Fibroblast of the aortic adventitia (primary cell): Measurements from ENCODE around the gene PRKAG2. TPM values are rescaled to one million over a fixed set of nuclear protein-coding genes. Genes with fewer than 3 reads are reported as not detected.

Experiments used
- DNase-seq: peaks from one replicate; pipeline ENCODE4 v3.0.0-alpha.2; 2010; ENCODE audit warnings: low read depth
- H3K4me3 ChIP-seq: 2 replicates; pipeline ENCODE4 v1.5.1; 2011; ENCODE audit warnings: low read depth, mild to moderate bottlenecking, control low read depth, low read length, moderate library complexity
- total RNA-seq: library from RNA; depleted of rRNA; stranded (reverse); fragments of >200 nt; gene quantifications from 2 replicates; pipeline ENCODE4 v1.2.3, GENCODE V29; 2012; ENCODE audit warnings: low replicate concordance
- TF ChIP-seq, protein P1 (sequence below): IDR thresholded peaks from 2 replicates; pipeline ENCODE4 v1.5.1; 2011; ENCODE audit warnings: mild to moderate bottlenecking, low read length, control low read depth, inconsistent platforms; ENCODE audit not compliant: insufficient read depth

The PRKAG2 gene
- total RNA-seq, 1 donor, result 10.0 TPM

DNA sequence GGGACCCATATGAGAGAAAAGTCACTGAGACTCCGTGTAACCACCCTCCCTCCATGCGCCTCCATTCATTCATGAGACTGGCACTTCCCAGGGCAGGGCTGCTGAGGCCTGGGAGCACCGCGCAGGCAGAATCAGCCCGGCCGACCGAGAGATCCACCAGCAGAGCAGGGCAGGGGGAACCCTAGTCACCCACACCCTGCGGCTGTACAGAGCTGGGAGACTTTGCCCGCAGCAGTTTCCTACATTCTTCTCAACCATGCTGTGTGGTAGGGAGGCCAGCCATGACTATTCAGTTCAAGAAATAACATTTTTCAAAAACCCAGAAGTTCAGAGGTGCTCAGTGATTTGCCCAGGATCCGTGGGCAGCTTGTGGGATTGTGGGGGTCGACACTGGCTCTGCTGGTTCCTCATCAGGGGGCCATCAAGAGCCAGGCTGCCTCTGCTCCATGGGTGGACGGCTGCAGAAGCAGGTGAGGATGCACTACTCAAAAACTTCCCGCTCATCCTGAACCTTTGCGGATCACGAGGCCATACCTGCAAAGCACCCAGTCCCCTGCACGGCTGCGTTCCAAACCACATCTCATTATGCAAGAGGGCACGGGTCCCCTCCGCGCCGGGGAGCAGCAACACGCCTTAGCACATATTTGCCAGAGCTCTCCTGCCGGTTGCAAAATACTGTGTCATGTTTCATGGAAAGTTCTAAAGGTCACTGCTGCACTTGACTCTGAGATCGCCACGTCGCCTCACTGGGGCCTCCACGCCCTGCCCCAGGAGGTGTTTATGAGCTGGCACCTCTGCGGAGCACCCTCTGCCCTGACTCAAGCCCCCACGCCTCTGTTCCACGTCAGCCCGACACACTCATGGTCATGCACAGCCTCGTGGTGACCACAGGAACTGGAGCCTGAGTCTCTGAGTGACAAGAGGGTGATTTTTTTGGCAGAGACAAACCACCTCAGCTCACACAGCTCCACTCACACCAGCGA is 132.0 kb downstream of the PRKAG2 start:
- TF ChIP-seq, protein P1, sequence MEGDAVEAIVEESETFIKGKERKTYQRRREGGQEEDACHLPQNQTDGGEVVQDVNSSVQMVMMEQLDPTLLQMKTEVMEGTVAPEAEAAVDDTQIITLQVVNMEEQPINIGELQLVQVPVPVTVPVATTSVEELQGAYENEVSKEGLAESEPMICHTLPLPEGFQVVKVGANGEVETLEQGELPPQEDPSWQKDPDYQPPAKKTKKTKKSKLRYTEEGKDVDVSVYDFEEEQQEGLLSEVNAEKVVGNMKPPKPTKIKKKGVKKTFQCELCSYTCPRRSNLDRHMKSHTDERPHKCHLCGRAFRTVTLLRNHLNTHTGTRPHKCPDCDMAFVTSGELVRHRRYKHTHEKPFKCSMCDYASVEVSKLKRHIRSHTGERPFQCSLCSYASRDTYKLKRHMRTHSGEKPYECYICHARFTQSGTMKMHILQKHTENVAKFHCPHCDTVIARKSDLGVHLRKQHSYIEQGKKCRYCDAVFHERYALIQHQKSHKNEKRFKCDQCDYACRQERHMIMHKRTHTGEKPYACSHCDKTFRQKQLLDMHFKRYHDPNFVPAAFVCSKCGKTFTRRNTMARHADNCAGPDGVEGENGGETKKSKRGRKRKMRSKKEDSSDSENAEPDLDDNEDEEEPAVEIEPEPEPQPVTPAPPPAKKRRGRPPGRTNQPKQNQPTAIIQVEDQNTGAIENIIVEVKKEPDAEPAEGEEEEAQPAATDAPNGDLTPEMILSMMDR, result peak; percentile 58
- peak; percentile 75 for DNase-seq
- no peak overlapping the region for H3K4me3 ChIP-seq

DNA sequence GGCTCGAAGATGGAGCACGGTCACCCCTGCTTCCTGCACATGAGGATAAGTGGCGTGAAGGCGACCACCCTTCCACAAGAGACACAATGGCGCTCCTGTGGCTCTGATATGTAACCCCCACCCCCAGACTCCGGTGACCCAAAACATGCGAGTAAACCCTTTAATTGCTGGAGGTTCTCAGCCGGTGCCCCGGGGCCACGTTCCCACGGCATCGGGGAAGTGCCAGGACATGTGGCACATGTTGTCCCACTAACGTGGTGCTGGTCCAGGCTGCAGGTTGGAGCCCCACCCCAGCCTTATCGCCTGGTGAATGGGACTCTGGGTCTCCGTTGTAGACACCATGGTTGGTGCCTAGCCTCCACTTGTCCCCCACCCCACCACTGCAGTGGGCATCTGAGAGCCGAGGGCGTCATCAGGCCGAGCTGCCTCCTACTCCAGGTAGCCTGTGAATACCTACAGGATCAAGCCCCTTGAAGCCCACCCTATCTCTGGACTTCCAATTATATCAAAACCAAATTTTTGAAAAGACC is 132.8 kb downstream of the PRKAG2 start:
- TF ChIP-seq, protein P1, result no peak
- H3K4me3 ChIP-seq, result no peak overlapping the region
- no peak for DNase-seq

DNA sequence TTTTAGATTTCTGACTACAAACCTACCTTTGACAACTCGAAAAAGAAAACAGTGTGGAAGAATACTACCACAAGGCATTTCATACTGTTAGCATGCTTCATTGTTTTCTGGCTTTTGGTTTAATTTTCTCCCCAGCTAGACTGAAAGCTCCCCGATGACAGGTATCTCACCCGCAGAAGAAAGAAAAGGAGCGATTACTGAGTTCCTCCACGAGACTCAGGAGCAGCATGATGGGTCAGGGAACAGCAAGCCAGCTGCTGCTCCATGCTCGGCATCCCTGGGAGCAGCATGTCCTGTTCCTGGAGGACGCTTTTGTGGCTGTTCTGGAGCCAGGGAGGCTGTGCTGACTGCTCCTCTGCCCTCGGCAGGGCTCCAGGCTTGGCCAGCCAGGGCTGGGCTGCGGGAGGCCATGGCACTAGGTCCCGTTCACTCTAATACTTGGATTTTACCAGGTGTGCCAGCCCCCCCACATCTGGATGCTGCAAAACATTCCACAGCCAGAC is 133.4 kb downstream of the PRKAG2 start:
- TF ChIP-seq, protein P1, result no peak
- no peak for DNase-seq
- no peak overlapping the region for H3K4me3 ChIP-seq

DNA sequence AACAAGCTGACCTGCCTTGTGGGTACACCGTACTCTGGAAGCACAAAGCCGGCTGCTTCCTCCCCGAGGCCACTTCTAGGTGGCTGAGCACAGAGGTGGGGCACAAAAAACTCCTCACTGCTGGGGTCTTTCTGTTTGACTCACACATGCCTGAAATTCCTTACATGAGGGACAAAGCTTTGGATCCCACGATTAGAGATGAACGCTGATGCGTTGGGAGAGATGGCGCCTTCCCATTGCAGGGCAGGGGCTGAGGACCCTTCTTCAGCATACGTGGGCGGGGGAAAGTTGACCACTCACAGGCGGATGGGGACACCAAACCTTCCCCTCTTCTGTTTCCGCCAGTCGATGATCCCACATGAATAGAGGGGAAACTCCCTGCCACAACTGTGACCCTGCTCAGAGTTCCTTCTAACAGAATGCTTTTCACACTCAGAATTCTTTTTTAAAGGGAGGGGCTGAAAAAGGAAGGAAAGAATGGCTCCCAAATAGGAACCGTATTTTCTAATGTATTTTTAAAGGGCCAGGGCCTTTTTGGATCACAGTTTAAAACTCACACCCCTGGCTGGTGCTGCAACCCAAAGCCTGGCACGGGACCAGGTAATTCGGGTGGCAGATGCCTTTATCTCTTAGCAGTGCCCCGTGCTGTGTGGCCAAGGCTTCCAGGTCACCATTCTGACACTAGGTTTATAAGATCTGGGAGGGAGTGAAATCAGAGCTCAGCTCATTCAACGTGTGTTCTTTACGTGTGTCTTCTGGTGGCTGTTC is 134.0 kb downstream of the PRKAG2 start:
- TF ChIP-seq, protein P1, result no peak
- H3K4me3 ChIP-seq, result no peak overlapping the region
- DNase-seq, result no peak

DNA sequence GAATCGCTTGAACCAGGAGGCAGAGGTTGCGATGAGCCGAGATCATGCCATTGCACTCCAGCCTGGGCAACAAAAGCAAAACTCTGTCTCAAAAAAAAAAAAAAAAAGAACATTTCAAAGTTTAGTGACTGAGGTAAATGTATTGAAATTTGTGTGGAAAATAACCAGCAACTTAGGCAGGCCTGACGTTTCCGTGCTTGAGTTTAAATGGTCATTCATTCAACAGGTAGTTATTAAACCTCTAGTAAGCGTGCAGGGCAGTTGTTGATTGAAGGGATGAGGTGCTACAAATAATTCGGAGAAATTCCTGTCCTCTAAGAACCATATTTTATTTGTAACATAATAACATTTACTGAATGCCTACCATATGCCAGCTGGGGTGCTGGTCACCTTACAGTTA is 135.3 kb downstream of the PRKAG2 start:
- no peak for DNase-seq
- TF ChIP-seq, protein P1, result no peak
- H3K4me3 ChIP-seq, result no peak overlapping the region

DNA sequence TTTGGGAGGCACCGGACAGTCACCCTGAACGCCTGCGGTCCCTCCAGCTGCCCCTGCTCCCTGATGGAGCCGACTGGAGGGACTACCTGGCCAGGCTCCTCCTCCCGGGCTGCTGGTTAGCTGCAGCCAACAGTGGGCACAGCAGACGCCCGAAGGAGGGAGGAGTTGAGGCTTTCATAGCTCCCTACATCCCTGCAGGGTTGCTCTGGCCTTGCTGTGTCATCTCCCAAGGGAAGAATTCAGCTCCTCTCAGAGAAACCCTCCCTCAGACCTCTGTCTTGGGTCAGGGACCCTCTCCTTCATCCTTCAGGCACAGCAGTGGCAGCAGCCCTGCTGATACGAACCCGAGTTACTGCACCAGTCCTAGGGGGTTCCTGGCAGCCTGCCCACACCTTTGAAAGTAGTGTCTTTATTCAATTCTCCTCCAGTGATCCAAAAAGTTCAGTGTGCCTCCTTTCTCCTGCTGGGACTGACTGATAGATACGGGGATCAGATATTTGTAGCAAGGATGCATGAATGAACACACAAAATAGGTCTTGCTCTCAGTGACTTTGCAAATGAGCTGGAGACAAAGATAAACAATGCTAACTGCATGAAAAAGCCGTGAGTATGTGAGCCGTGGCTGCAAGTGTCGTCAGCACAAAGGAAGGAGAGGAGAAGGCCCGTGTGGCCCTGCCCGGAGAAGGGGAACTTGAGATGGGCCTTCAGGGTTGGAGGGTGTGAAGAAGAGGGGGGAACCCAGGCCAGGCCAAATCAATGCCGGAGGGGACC is 136.6 kb downstream of the PRKAG2 start:
- no peak for DNase-seq
- H3K4me3 ChIP-seq, result no peak overlapping the region
- TF ChIP-seq, protein P1, result no peak
